Left ventricle myocardium inferior (tissue), 1 donor: ENCODE measurements around the gene P2RY14. TPM values are rescaled to one million over a fixed set of nuclear protein-coding genes. Genes with fewer than 3 reads are reported as not detected.
"Not testable (repeated sequence)": the region's sequence is repeated elsewhere in the genome, so short reads cannot be mapped to it uniquely, and the experiment has no call there.

ENCODE experiments used
- DNase-seq: peaks from one replicate; pipeline ENCODE4 v3.0.0-alpha.2; 2020
- H3K27ac ChIP-seq: fragments of 200-600 bp; replicated peaks from 2 replicates; pipeline ENCODE4 v1.8.0; 2021
- H3K27me3 ChIP-seq: fragments of 200-600 bp; 2 replicates; pipeline ENCODE4 v1.8.0; 2021; ENCODE audit warnings: low read depth
- H3K36me3 ChIP-seq: fragments of 200-600 bp; 2 replicates; pipeline ENCODE4 v1.8.0; 2021
- H3K4me1 ChIP-seq: fragments of 200-600 bp; 2 replicates; pipeline ENCODE4 v1.8.0; 2021
- H3K4me3 ChIP-seq: fragments of 200-600 bp; 2 replicates; pipeline ENCODE4 v1.8.0; 2021; ENCODE audit warnings: mild to moderate bottlenecking, moderate library complexity
- H3K9me3 ChIP-seq: fragments of 200-600 bp; replicated peaks from 2 replicates; pipeline ENCODE4 v1.8.0; 2021
- intact Hi-C: fragments of 100-400 bp; cut with micrococcal nuclease; formaldehyde crosslinking; loops from one replicate; pipeline ENCODE4 v1.11.0; 2022
- total RNA-seq: library from RNA; stranded (reverse); fragmentation: NEBNext Ultra II Directional; extraction: Animal tissue kit (Norgen Biotek cat#: 25700); gene quantifications from one replicate; pipeline ENCODE4 v1.2.1, GENCODE V29; 2021
- TF ChIP-seq, protein P1 (sequence below): fragments of 200-600 bp; IDR thresholded peaks from 2 replicates; pipeline ENCODE4 v1.8.0; 2021; ENCODE audit warnings: antibody characterized with exemption, mild to moderate bottlenecking, borderline replicate concordance
- donor health status: DM: no; HTN: yes; CAD: no; lungs with severe emphysema.

Gene P2RY14
- total RNA-seq, 1 donor from 2014 or later = 2.9 TPM

DNA sequence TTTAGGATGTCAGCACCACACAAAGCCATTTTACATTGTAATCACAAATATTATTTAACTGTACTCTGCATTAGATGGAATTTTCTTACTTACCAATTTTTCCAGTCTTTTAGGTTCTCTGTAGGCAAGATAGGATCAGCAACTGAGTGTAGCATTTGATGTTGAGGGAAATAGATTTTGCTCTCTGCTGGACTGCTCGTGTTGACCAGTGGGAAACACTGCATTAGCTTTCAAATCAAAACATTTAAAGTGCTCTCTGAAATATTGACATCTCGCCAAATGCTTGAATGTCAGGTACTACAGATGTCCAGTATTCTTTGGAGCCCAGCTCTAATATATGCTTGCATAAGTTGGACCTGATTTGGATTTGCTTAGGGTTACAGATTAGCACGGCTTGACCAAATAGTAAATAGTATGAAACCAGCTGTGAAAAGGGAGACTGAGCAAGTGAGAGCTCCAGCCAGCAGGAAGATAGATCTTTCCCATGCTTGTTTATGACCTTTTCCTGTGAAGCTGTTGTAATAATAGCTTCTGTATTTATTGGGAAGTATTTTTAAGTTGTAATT is 29.5 kb downstream of the P2RY14 start:
- DNase-seq = no peak
- no peaks in the 10 kb centered on the region for H3K4me1 ChIP-seq
- H3K27me3 ChIP-seq = no peaks in the 10 kb centered on the region
- H3K27ac ChIP-seq = peak overlapping the region; percentile 61
- intact Hi-C loops = no loop called here
- TF ChIP-seq, protein P1, sequence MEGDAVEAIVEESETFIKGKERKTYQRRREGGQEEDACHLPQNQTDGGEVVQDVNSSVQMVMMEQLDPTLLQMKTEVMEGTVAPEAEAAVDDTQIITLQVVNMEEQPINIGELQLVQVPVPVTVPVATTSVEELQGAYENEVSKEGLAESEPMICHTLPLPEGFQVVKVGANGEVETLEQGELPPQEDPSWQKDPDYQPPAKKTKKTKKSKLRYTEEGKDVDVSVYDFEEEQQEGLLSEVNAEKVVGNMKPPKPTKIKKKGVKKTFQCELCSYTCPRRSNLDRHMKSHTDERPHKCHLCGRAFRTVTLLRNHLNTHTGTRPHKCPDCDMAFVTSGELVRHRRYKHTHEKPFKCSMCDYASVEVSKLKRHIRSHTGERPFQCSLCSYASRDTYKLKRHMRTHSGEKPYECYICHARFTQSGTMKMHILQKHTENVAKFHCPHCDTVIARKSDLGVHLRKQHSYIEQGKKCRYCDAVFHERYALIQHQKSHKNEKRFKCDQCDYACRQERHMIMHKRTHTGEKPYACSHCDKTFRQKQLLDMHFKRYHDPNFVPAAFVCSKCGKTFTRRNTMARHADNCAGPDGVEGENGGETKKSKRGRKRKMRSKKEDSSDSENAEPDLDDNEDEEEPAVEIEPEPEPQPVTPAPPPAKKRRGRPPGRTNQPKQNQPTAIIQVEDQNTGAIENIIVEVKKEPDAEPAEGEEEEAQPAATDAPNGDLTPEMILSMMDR = no peak
- H3K36me3 ChIP-seq = no peaks in the 10 kb centered on the region
- peaks cover 3% of the 10 kb centered on the region for H3K9me3 ChIP-seq
- H3K4me3 ChIP-seq = peak overlapping the region; percentile 36

DNA sequence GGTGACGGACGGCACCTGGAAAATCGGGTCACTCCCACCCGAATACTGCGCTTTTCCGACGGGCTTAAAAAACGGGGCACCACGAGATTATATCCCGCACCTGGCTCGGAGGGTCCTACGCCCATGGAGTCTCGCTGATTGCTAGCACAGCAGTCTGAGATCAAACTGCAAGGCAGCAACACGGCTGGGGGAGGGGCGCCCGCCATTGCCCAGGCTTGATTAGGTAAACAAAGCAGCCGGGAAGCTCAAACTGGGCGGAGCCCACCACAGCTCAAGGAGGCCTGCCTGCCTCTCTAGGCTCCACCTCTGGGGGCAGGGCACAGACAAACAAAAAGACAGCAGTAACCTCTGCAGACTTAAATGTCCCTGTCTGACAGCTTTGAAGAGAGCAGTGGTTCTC is 36.3 kb downstream of the P2RY14 start:
- H3K4me1 ChIP-seq, H3K27me3 ChIP-seq, H3K27ac ChIP-seq, intact Hi-C loops, H3K9me3 ChIP-seq, H3K36me3 ChIP-seq, H3K4me3 ChIP-seq, DNase-seq: not testable (repeated sequence)

DNA sequence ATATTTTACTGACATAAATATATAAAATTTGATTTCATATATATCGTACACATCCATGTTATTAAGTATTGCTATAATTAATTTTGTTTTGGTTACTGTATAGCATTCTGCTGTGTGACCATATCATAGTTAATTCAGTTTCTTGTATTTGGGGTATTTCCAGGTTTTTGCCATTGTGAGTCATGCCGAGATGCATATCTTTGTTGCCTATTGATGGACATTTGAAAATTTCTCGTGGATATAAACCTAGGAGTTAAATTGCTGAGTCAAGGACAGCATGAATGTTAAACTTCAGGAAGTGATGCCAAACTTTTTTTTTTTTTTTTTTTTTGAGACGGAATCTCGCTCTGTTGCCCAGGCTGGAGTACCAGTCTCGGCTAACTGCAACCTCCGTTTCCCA is 41.6 kb downstream of the P2RY14 start:
- intact Hi-C loops = no loop called here
- H3K27me3 ChIP-seq = no peaks in the 10 kb centered on the region
- TF ChIP-seq, protein P1 = no peak
- no peak for DNase-seq
- no peaks in the 10 kb centered on the region for H3K4me1 ChIP-seq
- H3K36me3 ChIP-seq = no peaks in the 10 kb centered on the region
- no peak overlapping the region for H3K27ac ChIP-seq
- H3K4me3 ChIP-seq = no peak overlapping the region
- no peaks in the 10 kb centered on the region for H3K9me3 ChIP-seq

DNA sequence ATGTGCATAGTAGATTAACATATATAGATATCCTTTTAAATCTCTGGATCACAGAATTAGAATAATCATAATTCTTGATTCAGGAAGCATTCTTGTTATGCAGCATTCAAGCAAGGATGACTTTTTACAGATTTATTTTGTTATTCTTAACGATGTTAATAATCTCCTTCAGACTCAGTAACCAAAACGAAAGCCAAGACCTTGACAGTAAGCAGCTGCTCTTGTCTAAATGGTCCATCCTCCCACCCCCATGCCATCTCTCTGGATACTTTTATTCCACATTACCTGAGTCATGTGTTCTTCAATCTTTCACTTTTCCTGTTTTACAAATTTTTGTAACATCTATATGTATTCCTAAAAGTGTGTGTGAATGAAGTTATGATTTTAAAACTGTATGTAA is 42.0 kb downstream of the P2RY14 start:
- no peak overlapping the region for H3K27ac ChIP-seq
- TF ChIP-seq, protein P1 = no peak
- intact Hi-C loops = no loop called here

DNA sequence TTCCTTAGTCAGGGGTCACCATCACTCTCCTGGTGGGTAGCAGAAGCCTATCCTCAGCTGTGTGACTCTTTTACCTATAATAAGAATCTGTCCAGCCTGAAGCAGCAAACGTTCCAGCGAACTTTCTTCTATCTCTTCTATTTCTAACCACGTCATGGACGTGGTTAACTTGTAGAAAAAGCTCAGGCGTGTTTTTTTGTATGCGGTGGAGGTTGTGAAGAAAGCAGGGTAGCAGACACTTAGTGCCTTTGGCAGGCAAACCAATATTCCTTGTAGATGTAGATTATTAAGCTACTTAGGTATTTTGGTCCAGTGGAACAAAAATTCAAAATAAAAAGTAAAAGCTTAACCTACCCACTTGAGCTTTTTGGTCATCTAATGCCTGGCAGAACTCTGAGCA is 43.5 kb downstream of the P2RY14 start:
- TF ChIP-seq, protein P1 = no peak
- intact Hi-C loops = no loop called here
- H3K36me3 ChIP-seq = no peaks in the 10 kb centered on the region
- no peaks in the 10 kb centered on the region for H3K27me3 ChIP-seq
- no peaks in the 10 kb centered on the region for H3K9me3 ChIP-seq
- H3K27ac ChIP-seq = no peak overlapping the region
- no peak for DNase-seq
- H3K4me3 ChIP-seq = no peak overlapping the region
- no peaks in the 10 kb centered on the region for H3K4me1 ChIP-seq

More for the DNA sequence above, 42.0 kb downstream of the P2RY14 start:
- Histone ChIP-seq H3K9me3 (no peaks in the 10 kb centered on the region), H3K36me3 (no peaks in the 10 kb centered on the region), H3K27me3 (no peaks in the 10 kb centered on the region), H3K4me1 (no peaks in the 10 kb centered on the region), H3K4me3 (no peak overlapping the region)
- no peak for DNase-seq

DNA sequence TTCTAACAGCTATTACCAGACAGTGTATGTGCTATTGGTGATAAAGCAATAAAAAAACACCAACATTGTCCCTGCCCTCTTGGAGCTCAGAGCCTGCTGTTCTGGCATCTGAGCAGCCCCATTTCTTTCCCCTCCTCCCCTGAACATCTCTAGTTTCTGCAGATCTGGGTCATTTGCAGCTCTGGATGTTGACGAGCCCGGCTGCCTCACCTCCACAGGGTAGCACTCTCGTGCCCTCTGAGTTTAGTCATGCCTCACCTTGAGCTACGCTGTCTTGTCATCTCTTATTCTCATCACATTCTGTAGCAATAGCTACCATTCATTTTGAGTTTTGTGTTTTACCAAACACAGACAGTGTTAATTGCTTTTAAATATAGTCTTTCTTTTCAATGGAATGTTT is 45.4 kb downstream of the P2RY14 start:
- intact Hi-C loops = no loop called here
- Histone ChIP-seq H3K4me1 (peaks cover 12% of the 10 kb centered on the region), H3K27me3 (no peaks in the 10 kb centered on the region), H3K4me3 (no peak overlapping the region), H3K9me3 (no peaks in the 10 kb centered on the region), H3K27ac (no peak overlapping the region), H3K36me3 (no peaks in the 10 kb centered on the region)
- TF ChIP-seq, protein P1 = no peak
- no peak for DNase-seq

DNA sequence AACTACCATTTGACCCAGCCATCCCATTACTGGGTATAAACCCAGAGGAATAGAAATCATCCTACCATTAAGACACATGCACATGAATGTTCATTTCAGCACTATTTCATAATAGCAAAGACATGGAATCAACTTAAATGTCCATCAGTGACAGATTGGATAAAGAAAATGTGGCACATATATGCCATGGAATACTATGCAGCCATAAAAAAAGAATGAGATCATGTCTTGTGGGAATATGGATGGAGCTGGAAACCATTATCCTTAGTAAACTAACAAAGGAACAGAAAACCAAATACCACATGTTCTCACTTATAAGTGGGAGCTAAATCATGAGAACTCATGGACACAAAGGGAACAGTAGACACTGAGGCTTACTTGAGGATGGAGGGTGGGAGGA is 45.9 kb downstream of the P2RY14 start:
- H3K36me3 ChIP-seq, H3K27ac ChIP-seq, H3K9me3 ChIP-seq, H3K27me3 ChIP-seq, DNase-seq, H3K4me3 ChIP-seq, intact Hi-C loops: not testable (repeated sequence)
- H3K4me1 ChIP-seq = peaks cover 18% of the 10 kb centered on the region
